SK-N-SH (cell line): ENCODE data around the gene PLEKHD1. TPM values are rescaled to one million over a fixed set of nuclear protein-coding genes. Genes with fewer than 3 reads are reported as not detected.
A peak's percentile ranks its signal among the peaks of the same experiment; 100 is the strongest.

Experiments used
- CTCF ChIA-PET: fragments of 300-600, 350-600 bp; formaldehyde crosslinking; extraction: SDS; loops from one replicate; lab custom pipeline; 2021; lab: Yijun Ruan, JAX
- POLR2A ChIA-PET: fragments of 350-600 bp; sonication (Branson Sonifier 250); formaldehyde crosslinking; extraction: SDS; loops from one replicate; lab custom pipeline; 2020; ENCODE audit warnings: antibody characterized with exemption, inconsistent platforms; lab: Yijun Ruan, JAX
- DNase-seq: peaks from one replicate; pipeline ENCODE4 v3.0.0; 2012
- H2AFZ ChIP-seq: fragments of 200-600 bp; sonication (generic); 2 replicates; pipeline ENCODE4 v1.8.1; 2016; ENCODE audit warnings: antibody characterized with exemption, mild to moderate bottlenecking, low read depth
- H3F3A ChIP-seq: fragments of 200-600 bp; sonication (generic); replicated peaks from 2 replicates; pipeline ENCODE3; 2016; ENCODE audit warnings: antibody characterized with exemption, mild to moderate bottlenecking; ENCODE audit not compliant: insufficient read depth
- H3K27ac ChIP-seq, 2 experiments: fragments of 200-500 bp in 1 of 2; fragments of 200-600 bp in 1 of 2; sonication (Bioruptor generic) in 1 of 2; sonication (generic), shearing (Covaris generic) in 1 of 2; 2 replicates each; pipeline versions ENCODE4 v1.5.1 to v1.6.1; 2014 to 2016; ENCODE audit warnings: low read depth in 2 of 2, inconsistent platforms in 1 of 2, low read length in 1 of 2, mild to moderate bottlenecking in 1 of 2, mixed read lengths in 1 of 2
- H3K27me3 ChIP-seq: fragments of 200-600 bp; sonication (generic), shearing (Covaris generic); 2 replicates; pipeline ENCODE4 v1.6.1; 2016; ENCODE audit warnings: mixed run types; ENCODE audit not compliant: insufficient read depth
- H3K36me3 ChIP-seq, 2 experiments: fragments of 200-500 bp in 1 of 2; fragments of 200-600 bp in 1 of 2; sonication (Bioruptor generic) in 1 of 2; sonication (generic) in 1 of 2; replicated peaks in 1 of 2; 2 replicates each; pipeline versions ENCODE3 to v1.5.1; 2014 to 2016; ENCODE audit warnings: low read length in 1 of 2, mild to moderate bottlenecking in 1 of 2; ENCODE audit not compliant: insufficient read depth in 2 of 2, control insufficient read depth in 1 of 2
- H3K4me1 ChIP-seq, 2 experiments: fragments of 200-500 bp in 1 of 2; fragments of 200-600 bp in 1 of 2; sonication (Bioruptor generic) in 1 of 2; sonication (generic), shearing (Covaris generic) in 1 of 2; 2 replicates each; pipeline versions ENCODE4 v1.5.1 to v1.6.1; 2014 to 2016; ENCODE audit warnings: low read depth in 1 of 2, low read length in 1 of 2, mixed run types in 1 of 2; ENCODE audit not compliant: insufficient read depth in 2 of 2, control insufficient read depth in 1 of 2
- H3K4me2 ChIP-seq: fragments of 200-600 bp; sonication (generic), shearing (Covaris generic); 2 replicates; pipeline ENCODE4 v1.6.1; 2017; ENCODE audit warnings: mixed run types
- H3K4me3 ChIP-seq, 2 experiments: fragments of 200-500 bp in 1 of 2; fragments of 200-600 bp in 1 of 2; sonication (Bioruptor generic) in 1 of 2; sonication (generic), shearing (Covaris generic) in 1 of 2; 2 replicates each; pipeline versions ENCODE4 v1.5.1 to v1.8.1; 2014 to 2016; ENCODE audit warnings: low read depth in 2 of 2, inconsistent platforms in 1 of 2, low read length in 1 of 2, mild to moderate bottlenecking in 1 of 2, mixed read lengths in 1 of 2, moderate library complexity in 1 of 2
- H3K79me2 ChIP-seq: fragments of 200-600 bp; sonication (generic); 2 replicates; pipeline ENCODE4 v1.8.1; 2017; ENCODE audit warnings: mild to moderate bottlenecking; ENCODE audit not compliant: insufficient read depth
- H3K9ac ChIP-seq: fragments of 200-600 bp; sonication (generic); 2 replicates; pipeline ENCODE4 v1.6.1; 2017; ENCODE audit warnings: mixed run types
- H3K9me2 ChIP-seq: fragments of 200-600 bp; sonication (generic); 2 replicates; pipeline ENCODE4 v1.6.1; 2017; ENCODE audit warnings: mixed run types
- H3K9me3 ChIP-seq: fragments of 200-600 bp; sonication (generic); 2 replicates; pipeline ENCODE4 v1.6.1; 2017; ENCODE audit warnings: mixed run types, mild to moderate bottlenecking, moderate library complexity
- H4K20me1 ChIP-seq: fragments of 200-600 bp; sonication (generic); 2 replicates; pipeline ENCODE4 v1.6.1; 2017; ENCODE audit warnings: mild to moderate bottlenecking, mixed run types; ENCODE audit not compliant: insufficient read depth
- CHD2 ChIP-seq: fragments of 150-350 bp; IDR thresholded peaks from 2 replicates; pipeline ENCODE4 v1.6.1; 2018; ENCODE audit warnings: low read length; ENCODE audit not compliant: partially characterized antibody
- CTCF ChIP-seq: fragments of 200-600 bp; sonication (generic); IDR thresholded peaks from 2 replicates; pipeline ENCODE4 v1.6.1; 2017; ENCODE audit warnings: antibody characterized with exemption, mild to moderate bottlenecking, moderate library complexity
- EZH2phosphoT487 ChIP-seq: fragments of 200-600 bp; sonication (generic); IDR thresholded peaks from 2 replicates; pipeline ENCODE4 v1.6.1; 2017; ENCODE audit warnings: low read depth, mixed run types, mild to moderate bottlenecking, antibody characterized with exemption, moderate library complexity, borderline replicate concordance
- FOXJ3 ChIP-seq: sonication (generic); formaldehyde crosslinking; IDR thresholded peaks from 2 replicates; pipeline ENCODE4 v1.5.1; 2020; ENCODE audit warnings: mild to moderate bottlenecking, missing genetic modification reagents
- GATA2 ChIP-seq: sonication (generic); formaldehyde crosslinking; IDR thresholded peaks from 2 replicates; pipeline ENCODE4 v1.5.0; 2020; ENCODE audit warnings: mild to moderate bottlenecking, missing genetic modification reagents
- MAX ChIP-seq: IDR thresholded peaks from 2 replicates; pipeline ENCODE4 v1.4.0; 2012; ENCODE audit warnings: low read depth
- MXI1 ChIP-seq: IDR thresholded peaks from 2 replicates; pipeline ENCODE4 v1.6.1; 2012; ENCODE audit warnings: mild to moderate bottlenecking, low read depth, low read length, improper control_type of control experiment
- NRF1 ChIP-seq: IDR thresholded peaks from 2 replicates; pipeline ENCODE4 v1.6.1; 2012; ENCODE audit warnings: low read depth, mild to moderate bottlenecking, low read length
- RCOR1 ChIP-seq: fragments of 150-350 bp; IDR thresholded peaks from 2 replicates; pipeline ENCODE4 v1.6.1; 2017; ENCODE audit warnings: antibody characterized with exemption, low read length
- RFX5 ChIP-seq: IDR thresholded peaks from 2 replicates; pipeline ENCODE4 v1.6.1; 2012; ENCODE audit warnings: mild to moderate bottlenecking, improper control_type of control experiment, low read length
- RXRA ChIP-seq: IDR thresholded peaks from 2 replicates; pipeline ENCODE4 v1.4.0; 2012; ENCODE audit warnings: low read depth, mild to moderate bottlenecking, borderline replicate concordance
- TAF1 ChIP-seq: IDR thresholded peaks from 2 replicates; pipeline ENCODE4 v1.6.1; 2012; ENCODE audit warnings: low read depth, mild to moderate bottlenecking, low read length, moderate library complexity, borderline replicate concordance
- TCF12 ChIP-seq: IDR thresholded peaks from 2 replicates; pipeline ENCODE4 v1.4.0; 2012
- USF1 ChIP-seq: IDR thresholded peaks from 2 replicates; pipeline ENCODE4 v1.4.0; 2012; ENCODE audit warnings: low read depth, borderline replicate concordance
- USF2 ChIP-seq: fragments of 150-350 bp; IDR thresholded peaks from 2 replicates; pipeline ENCODE4 v1.6.1; 2017; ENCODE audit warnings: antibody characterized with exemption, low read length, low read depth, borderline replicate concordance
- ZBTB33 ChIP-seq: IDR thresholded peaks from 2 replicates; pipeline ENCODE4 v1.4.0; 2012; ENCODE audit warnings: low read depth, borderline replicate concordance
- WGBS: methylation state at CpG from one replicate; pipeline ENCODE4 v1.1.6; 2017; ENCODE audit warnings: low lambda C conversion rate; 5-methylcytosine and 5-hydroxymethylcytosine counted together
- polyA plus RNA-seq, 3 experiments: library from polyadenylated mRNA; depleted of rRNA; stranded (reverse); fragments of >200 nt; gene quantifications; 2 replicates each; pipeline ENCODE4 v1.2.3, GENCODE V29; 2012

The PLEKHD1 gene
- polyA plus RNA-seq, 1 of the 3 experiments (the other 2 are of a cell fraction), result 0.05 TPM

GRCh38 chr14:69481815-69482568 lies 2.5 kb upstream of the PLEKHD1 start:
- no peak for DNase-seq
- Histone ChIP-seq H3K9me3 (no peaks in the 10 kb centered on the region), H3K9me2 (no peaks in the 10 kb centered on the region), H2AFZ (no peak overlapping the region), H3F3A (no peaks in the 10 kb centered on the region), H3K27me3 (peaks cover 37% of the 10 kb centered on the region), H3K9ac (no peak overlapping the region), H4K20me1 (no peaks in the 10 kb centered on the region), H3K27ac (no peak overlapping the region), H3K4me1 (peaks cover 0 to 22% of the 10 kb centered on the region in 2 experiments; a peak in 1 of 4 replicates), H3K4me3 (no peak overlapping the region), H3K4me2 (no peak overlapping the region), H3K79me2 (no peaks in the 10 kb centered on the region), H3K36me3 (no peaks in the 10 kb centered on the region)
- 76% methylated on average over 5 of the region's 5 CpGs for WGBS
- TF ChIP-seq USF1 (no peak), FOXJ3 (CRISPR knock-in tag) (no peak), GATA2 (CRISPR knock-in tag) (no peak), CTCF (no peak), RCOR1 (no peak), TCF12 (no peak), EZH2phosphoT487 (no peak), RFX5 (no peak), RXRA (no peak)
- CTCF ChIA-PET, result interaction anchor here (1.0 to 2.4 kb wide), 4 partner anchors 21 to 239 kb away, joined by 3 to 14 read pairs (median 6); partner anchors contain the start of gene CCDC177
- POLR2A ChIA-PET, result no interaction called here

GRCh38 chr14:69483765-69484443 lies 624 bp upstream of the PLEKHD1 start:
- Histone ChIP-seq H3F3A (no peaks in the 10 kb centered on the region), H3K27ac (no peak overlapping the region), H3K9ac (no peak overlapping the region), H3K4me2 (peak overlapping the region; percentile 82), H3K9me3 (no peaks in the 10 kb centered on the region), H4K20me1 (no peaks in the 10 kb centered on the region), H2AFZ (peak overlapping the region; percentile 16; the same call in 1 of the 2 replicates), H3K9me2 (no peaks in the 10 kb centered on the region), H3K79me2 (no peaks in the 10 kb centered on the region), H3K36me3 (no peaks in the 10 kb centered on the region), H3K4me3 (peak overlapping the region; percentile 48 to 54), H3K4me1 (peaks cover 0 to 26% of the 10 kb centered on the region in 2 experiments; a peak in 2 of 4 replicates), H3K27me3 (peaks cover 37% of the 10 kb centered on the region)
- peak; percentile 82 for DNase-seq
- no peak for TF ChIP-seq RXRA
- TF ChIP-seq TCF12, result no peak
- no peak for TF ChIP-seq ZBTB33
- TF ChIP-seq FOXJ3 (CRISPR knock-in tag), result no peak
- TF ChIP-seq MXI1, result no peak
- TF ChIP-seq MAX, result no peak
- TF ChIP-seq CTCF, result no peak
- no peak for TF ChIP-seq NRF1
- TF ChIP-seq USF2, result no peak
- TF ChIP-seq TAF1, result no peak
- TF ChIP-seq CHD2, result no peak
- 2% methylated on average over 18 of the region's 54 CpGs for WGBS
- ChIA-PET CTCF (interaction anchor here (0.7 to 2.4 kb wide), 3 partner anchors 24 to 574 kb away, joined by 3 to 14 read pairs (median 3); partner anchors contain the start of gene CCDC177), POLR2A (no interaction called here)
